Posterior vena cava (tissue), 2 donors: Measurements from ENCODE around the gene ATRN. TPM values are rescaled to one million over a fixed set of nuclear protein-coding genes. Genes with fewer than 3 reads are reported as not detected.
"Not testable (repeated sequence)": the region's sequence is repeated elsewhere in the genome, so short reads cannot be mapped to it uniquely, and the experiment has no call there.

Experiments used
- DNase-seq: peaks from one replicate; pipeline ENCODE4 v3.0.0-alpha.2; 2020; ENCODE audit warnings: low spot score
- intact Hi-C, 2 donors: fragments of 100-400 bp; cut with DNase I; formaldehyde crosslinking; loops; one replicate each; pipeline versions ENCODE4 v1.14.1 to v1.14.2; 2022 to 2023
- total RNA-seq, 2 donors: library from RNA; stranded (reverse); fragmentation: NEBNext Ultra II Directional; extraction: Animal tissue kit (Norgen Biotek cat#: 25700); gene quantifications; one replicate each; pipeline ENCODE4 v1.2.1, GENCODE V29; 2021
- donor health status: DM: yes; HTN: yes; CAD: no.
- donor health status: DM: yes; HTN: yes; CAD: no.

The ATRN gene
- total RNA-seq, 2 donors from 2014 or later = 21.3 to 26.1 TPM

DNA sequence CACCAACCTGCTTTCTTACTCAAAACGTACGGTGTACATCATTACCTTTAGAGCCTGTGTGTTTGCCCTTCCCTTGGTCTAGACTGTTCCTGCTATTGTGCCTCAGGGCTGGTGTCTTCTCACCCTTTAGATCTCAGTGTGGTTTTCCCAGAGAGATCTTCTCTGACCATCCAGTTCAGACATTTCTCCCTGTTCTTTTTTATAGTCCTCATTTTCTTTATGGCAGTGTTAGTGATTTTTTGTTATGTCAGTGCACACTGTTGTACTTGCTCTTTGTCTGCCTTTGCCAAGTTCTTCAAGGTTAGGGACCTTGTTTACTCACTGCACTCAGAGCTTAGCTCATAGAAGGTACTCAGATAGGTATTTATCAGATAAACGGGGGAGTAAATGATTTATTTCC is 82.8 kb downstream of the ATRN start:
- intact Hi-C loops = no loop called here
- no peak for DNase-seq

GRCh38 chr20:3557237-3557785 is 86.5 kb downstream of the ATRN start:
- no peak for DNase-seq
- intact Hi-C loops = no loop called here

GRCh38 chr20:3559231-3559630 is 88.4 kb downstream of the ATRN start:
- no peak for DNase-seq
- intact Hi-C loops = no loop called here

DNA sequence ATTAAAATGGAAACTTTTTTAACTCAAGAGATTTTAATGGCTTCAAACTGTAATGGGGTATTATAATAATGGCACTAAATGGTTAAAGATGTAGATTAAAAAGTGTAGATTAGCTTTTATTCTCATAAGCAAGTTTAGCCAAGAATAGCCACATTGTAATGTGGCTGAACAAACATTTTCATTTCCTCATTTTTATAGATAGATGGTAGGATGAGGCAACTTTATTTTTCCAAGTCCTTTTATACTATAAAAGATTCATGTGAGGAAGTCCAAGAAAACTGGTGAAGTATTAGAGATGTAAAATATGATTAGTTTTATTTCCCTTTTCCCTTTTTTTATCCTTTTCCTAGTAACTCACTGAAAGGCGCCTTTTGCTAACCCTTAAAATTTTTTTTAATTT is 88.8 kb downstream of the ATRN start:
- no peak for DNase-seq
- intact Hi-C loops = no loop called here

DNA sequence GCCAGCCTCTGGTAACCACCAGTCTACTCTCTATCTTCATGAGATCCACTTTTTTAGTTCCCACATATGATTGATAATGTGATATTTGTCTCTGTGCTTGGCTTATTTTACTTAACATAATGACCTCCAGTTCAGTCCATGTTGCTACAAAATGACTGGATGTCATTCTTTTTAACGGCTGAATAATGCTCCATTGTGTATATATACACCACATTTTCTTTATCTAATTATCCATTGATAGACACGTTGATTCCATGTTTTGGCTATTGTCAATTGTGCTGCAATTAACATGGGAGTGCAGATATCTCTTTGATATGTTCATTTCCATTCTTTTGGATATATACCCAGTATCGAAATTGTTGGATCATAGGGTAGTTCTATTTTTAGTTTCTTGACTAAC is 89.3 kb downstream of the ATRN start:
- intact Hi-C loops = no loop called here
- no peak for DNase-seq

GRCh38 chr20:3560578-3560977 is 89.8 kb downstream of the ATRN start:
- intact Hi-C loops = no loop called here
- DNase-seq = no peak

GRCh38 chr20:3563133-3563532 is 92.3 kb downstream of the ATRN start:
- intact Hi-C loops = no loop called here

GRCh38 chr20:3563548-3564177 is 92.8 kb downstream of the ATRN start:
- no peak for DNase-seq
- intact Hi-C loops = no loop called here

More at GRCh38 chr20:3563133-3563532, 92.3 kb downstream of the ATRN start:
- DNase-seq = no peak

DNA sequence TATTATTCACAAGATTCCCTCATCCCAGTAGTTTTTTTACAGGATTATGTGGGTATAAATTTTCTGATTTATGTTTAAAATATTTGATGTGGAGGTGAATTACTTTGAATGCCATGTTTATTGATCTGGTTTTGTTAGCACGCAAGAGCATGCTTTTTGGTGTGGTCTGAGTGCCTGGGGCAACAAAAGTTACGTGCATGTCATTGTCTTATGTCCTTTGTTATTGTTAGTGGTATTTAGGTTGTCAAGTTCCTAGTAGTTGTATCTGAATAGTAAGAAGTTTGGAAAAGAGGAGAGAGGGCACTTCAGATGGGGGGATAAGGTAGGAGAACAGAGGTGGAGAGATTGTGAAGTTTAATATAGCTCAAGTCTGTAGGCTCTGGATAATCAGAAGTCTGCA is 95.0 kb downstream of the ATRN start:
- no peak for DNase-seq
- intact Hi-C loops = no loop called here

GRCh38 chr20:3572151-3572550 is 101.3 kb downstream of the ATRN start:
- DNase-seq = no peak
- intact Hi-C loops = no loop called here

DNA sequence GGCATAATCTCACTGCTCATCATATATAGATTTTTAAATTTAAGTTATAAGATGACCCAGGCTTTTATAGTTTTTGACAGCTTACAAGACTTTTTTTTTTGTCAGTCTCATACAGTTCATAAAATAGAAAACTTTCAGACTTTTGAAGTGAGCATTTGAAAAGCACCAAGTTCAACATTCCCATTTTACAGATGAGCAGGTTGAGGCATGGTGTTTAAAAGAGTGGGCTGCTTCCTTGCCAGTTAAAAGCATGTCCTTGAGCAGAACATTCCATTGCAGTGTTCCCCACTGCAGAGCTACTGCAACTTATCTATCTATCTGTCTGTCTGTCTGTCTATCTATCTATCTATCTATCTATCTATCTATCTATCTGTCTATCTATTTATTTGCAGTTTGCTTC is 105.5 kb downstream of the ATRN start:
- no peak for DNase-seq
- intact Hi-C loops = no loop called here

GRCh38 chr20:3577366-3577765 is 106.5 kb downstream of the ATRN start:
- intact Hi-C loops = no loop called here
- DNase-seq = no peak

DNA sequence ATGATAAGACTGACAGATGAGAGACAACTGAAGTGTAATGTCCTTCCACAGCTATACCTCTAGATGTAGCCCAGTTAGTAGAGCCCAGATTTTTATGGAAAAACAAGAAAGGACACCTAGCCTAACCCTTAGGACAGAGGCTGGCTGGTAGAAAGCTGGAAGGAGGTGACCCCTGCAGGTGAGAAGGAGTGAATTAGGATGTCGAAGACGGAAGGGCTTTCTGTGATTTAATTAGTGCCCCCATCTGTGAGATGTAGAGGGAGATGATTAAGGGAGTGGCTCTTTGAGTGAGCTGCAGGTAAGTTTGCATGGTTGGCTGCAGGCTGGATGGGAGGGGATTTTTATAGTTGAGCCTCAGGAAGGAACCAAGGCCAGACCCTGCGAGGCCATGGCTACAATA is 109.6 kb downstream of the ATRN start:
- intact Hi-C loops = no loop called here
- DNase-seq = no peak

DNA sequence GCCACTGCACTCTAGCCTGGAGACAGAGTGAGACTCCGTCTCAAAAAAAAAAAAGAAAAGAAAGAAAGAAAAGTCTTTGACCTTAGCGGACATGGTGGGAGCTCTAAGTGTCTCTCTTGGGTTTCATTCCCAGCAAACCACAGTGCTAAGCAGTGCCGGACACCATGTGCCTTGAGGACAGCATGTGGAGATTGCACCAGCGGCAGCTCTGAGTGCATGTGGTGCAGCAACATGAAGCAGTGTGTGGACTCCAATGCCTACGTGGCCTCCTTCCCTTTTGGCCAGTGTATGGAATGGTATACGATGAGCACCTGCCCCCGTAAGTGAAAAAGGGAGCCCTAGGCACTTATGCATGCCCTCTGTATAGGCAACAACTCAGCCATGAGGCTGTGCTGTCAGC is 112.9 kb downstream of the ATRN start:
- no peak for DNase-seq
- intact Hi-C loops = no loop called here

GRCh38 chr20:3586093-3586492 is 115.3 kb downstream of the ATRN start:
- intact Hi-C loops = no loop called here
- no peak for DNase-seq

DNA sequence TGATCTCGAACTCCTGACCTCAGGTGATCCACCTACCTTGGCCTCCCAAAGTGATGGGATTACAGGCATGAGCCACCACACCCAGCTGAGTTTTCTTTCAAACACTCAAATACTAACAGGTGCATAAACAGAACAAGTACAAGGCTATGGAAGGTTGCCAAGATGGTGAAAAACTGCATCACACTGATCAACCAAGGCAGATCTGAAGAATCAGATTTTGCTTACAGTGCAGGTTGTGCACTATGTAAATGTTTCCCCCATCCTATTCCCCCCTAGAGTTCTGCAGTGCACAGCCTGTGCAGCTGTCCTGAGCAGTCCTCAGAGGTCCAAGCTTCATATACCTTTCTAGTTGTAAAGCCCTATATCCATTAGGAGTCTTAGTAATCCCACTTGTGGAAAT is 119.3 kb downstream of the ATRN start:
- intact Hi-C loops = no loop called here

DNA sequence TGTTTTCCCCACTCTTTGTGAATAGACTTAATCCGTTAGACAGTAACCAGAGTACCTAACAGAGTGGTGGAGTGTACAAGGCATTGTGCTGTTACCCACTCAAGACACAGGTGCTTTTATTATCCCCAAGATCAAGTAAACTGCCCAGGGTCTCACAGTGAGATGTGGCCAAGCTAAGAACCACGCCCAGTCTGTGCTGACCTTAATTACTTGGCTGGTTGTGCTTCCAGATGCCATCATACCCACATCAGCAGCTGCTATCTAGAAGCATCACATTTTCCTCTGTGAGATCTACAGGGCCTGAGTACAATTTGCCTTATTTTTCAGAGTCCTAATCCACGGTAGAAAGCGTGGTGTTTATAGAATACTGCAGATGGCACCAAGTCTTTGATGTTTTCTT is 122.1 kb downstream of the ATRN start:
- DNase-seq = no peak

More for the DNA sequence above, 119.3 kb downstream of the ATRN start:
- no peak for DNase-seq

GRCh38 chr20:3595541-3595940 is 124.7 kb downstream of the ATRN start:
- intact Hi-C loops = no loop called here
- DNase-seq = no peak

More for the DNA sequence above, 122.1 kb downstream of the ATRN start:
- intact Hi-C loops = no loop called here

GRCh38 chr20:3603108-3603507 is 132.3 kb downstream of the ATRN start:
- DNase-seq = no peak
- intact Hi-C loops = no loop called here

GRCh38 chr20:3605386-3605886 is 134.6 kb downstream of the ATRN start:
- intact Hi-C loops, DNase-seq: not testable (repeated sequence)

DNA sequence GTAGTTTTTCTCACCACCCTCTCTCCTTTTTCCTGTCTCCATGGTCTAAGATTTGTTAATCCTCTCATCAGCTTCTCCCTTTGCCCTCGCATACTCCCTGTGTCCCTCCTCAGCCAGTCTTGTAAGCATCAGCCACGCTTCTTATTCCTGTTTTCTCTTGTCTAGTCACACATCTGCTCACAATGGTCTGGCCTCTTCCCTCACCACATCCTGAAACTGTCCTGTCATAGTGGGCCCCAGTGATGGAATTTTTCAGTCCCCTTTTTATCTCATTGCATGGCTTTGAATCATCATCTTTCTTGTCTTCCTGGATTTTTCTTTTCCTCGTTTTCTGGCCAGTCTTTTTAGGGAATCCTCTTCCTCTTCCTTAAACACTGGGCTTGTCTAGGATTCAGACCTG is 135.2 kb downstream of the ATRN start:
- intact Hi-C loops = no loop called here
- DNase-seq = no peak
